PC-3 (cell line): ENCODE measurements around the gene ADAMTSL3. TPM values are rescaled to one million over a fixed set of nuclear protein-coding genes. Genes with fewer than 3 reads are reported as not detected.
A peak's percentile ranks its signal among the peaks of the same experiment; 100 is the strongest.

ENCODE experiments used
- ATAC-seq: fragments of 200-7000 bp; cut with Tn5 transposase; 2 replicates; pipeline ENCODE4 v1.9.1; 2020; ENCODE audit warnings: mild to moderate bottlenecking, moderate library complexity
- BruUV-seq: library from RNA; stranded (reverse); fragments of 400-500 nt; replicated peaks from 2 replicates; lab custom pipeline; 2021; lab: Mats Ljungman, UMichigan
- CTCF ChIA-PET: fragments of 300-600 bp; sonication (Branson Sonifier 250); formaldehyde crosslinking; loops from one replicate; lab custom pipeline; 2022; ENCODE audit warnings: antibody characterized with exemption; lab: Charles Lee
- POLR2A ChIA-PET: fragments of 300-600 bp; sonication (Branson Sonifier 250); formaldehyde crosslinking; loops from one replicate; lab custom pipeline; 2022; ENCODE audit warnings: antibody characterized with exemption; ENCODE audit not compliant: unreplicated experiment; lab: Charles Lee
- DNase-seq: peaks from one replicate; pipeline ENCODE4 v3.0.0-alpha.2; 2015
- H2AFZ ChIP-seq: fragments of 300-600 bp; sonication (generic); 2 replicates; pipeline ENCODE4 v1.6.0; 2016; ENCODE audit warnings: antibody characterized with exemption, low read length
- H3F3A ChIP-seq: fragments of 300-600 bp; sonication (generic); one replicate; pipeline ENCODE4 v1.6.0; 2017; ENCODE audit warnings: antibody characterized with exemption, low read length, control low read depth, mild to moderate bottlenecking; ENCODE audit not compliant: unreplicated experiment
- H3K27ac ChIP-seq: fragments of 300-600 bp; sonication (generic); 2 replicates; pipeline ENCODE4 v1.5.1; 2016; ENCODE audit warnings: mild to moderate bottlenecking, low read length
- H3K27me3 ChIP-seq: fragments of 300-600 bp; sonication (generic); 2 replicates; pipeline ENCODE4 v1.6.1; 2016; ENCODE audit warnings: low read length, mixed read lengths
- H3K36me3 ChIP-seq: fragments of 300-600 bp; sonication (generic); 2 replicates; pipeline ENCODE4 v1.6.1; 2016; ENCODE audit warnings: low read depth, mixed run types, low read length, mixed read lengths
- H3K4me1 ChIP-seq: fragments of 300-600 bp; sonication (generic); 2 replicates; pipeline ENCODE4 v1.5.1; 2016; ENCODE audit warnings: low read length; ENCODE audit not compliant: insufficient read depth
- H3K4me2 ChIP-seq: fragments of 300-600 bp; sonication (generic); 2 replicates; pipeline ENCODE4 v1.6.0; 2016; ENCODE audit warnings: low read length
- H3K4me3 ChIP-seq: fragments of 300-600 bp; sonication (generic); 2 replicates; pipeline ENCODE4 v1.5.1; 2016; ENCODE audit warnings: mild to moderate bottlenecking, low read length, mixed read lengths
- H3K79me2 ChIP-seq: fragments of 300-600 bp; sonication (generic); 2 replicates; pipeline ENCODE4 v1.6.1; 2017; ENCODE audit warnings: low read length, mixed read lengths
- H3K9ac ChIP-seq: fragments of 300-600 bp; sonication (generic); 2 replicates; pipeline ENCODE4 v1.6.0; 2016; ENCODE audit warnings: mild to moderate bottlenecking, low read length
- H3K9me2 ChIP-seq: fragments of 300-600 bp; sonication (generic); replicated peaks from 2 replicates; pipeline ENCODE4 v1.6.1; 2016; ENCODE audit warnings: mixed run types, low read length, mixed read lengths
- H3K9me3 ChIP-seq: fragments of 300-600 bp; sonication (generic); 2 replicates; pipeline ENCODE4 v1.6.1; 2016; ENCODE audit warnings: low read length, mixed read lengths
- H4K20me1 ChIP-seq: fragments of 300-600 bp; sonication (generic); 2 replicates; pipeline ENCODE4 v1.6.1; 2016; ENCODE audit warnings: low read length, mixed read lengths
- EZH2 ChIP-seq: fragments of 300-600 bp; sonication (generic); IDR thresholded peaks from one replicate; pipeline ENCODE4 v1.6.1; 2017; ENCODE audit warnings: antibody characterized with exemption, mild to moderate bottlenecking, low read length; ENCODE audit not compliant: unreplicated experiment
- EZH2phosphoT487 ChIP-seq: fragments of 300-600 bp; sonication (generic); IDR thresholded peaks from 2 replicates; pipeline ENCODE4 v1.6.1; 2018; ENCODE audit warnings: mild to moderate bottlenecking, antibody characterized with exemption, low read length, borderline replicate concordance
- intact Hi-C: fragments of 100-400 bp; cut with micrococcal nuclease; formaldehyde crosslinking; loops from 2 replicates; pipeline ENCODE4 v1.9.0; 2023
- total RNA-seq: library from RNA; depleted of rRNA; stranded (reverse); fragments of >200 nt; gene quantifications from 2 replicates; pipeline ENCODE4 v1.2.3, GENCODE V29; 2014
- TF ChIP-seq, protein P1 (sequence below): fragments of 300-600 bp; sonication (generic); conservative IDR thresholded peaks from 2 replicates; pipeline ENCODE4 v1.5.1; 2017; ENCODE audit warnings: antibody characterized with exemption, low read depth, mild to moderate bottlenecking, low read length

The ADAMTSL3 gene
- total RNA-seq, 1 experiment from 2014 or later, result 7.9 TPM

DNA sequence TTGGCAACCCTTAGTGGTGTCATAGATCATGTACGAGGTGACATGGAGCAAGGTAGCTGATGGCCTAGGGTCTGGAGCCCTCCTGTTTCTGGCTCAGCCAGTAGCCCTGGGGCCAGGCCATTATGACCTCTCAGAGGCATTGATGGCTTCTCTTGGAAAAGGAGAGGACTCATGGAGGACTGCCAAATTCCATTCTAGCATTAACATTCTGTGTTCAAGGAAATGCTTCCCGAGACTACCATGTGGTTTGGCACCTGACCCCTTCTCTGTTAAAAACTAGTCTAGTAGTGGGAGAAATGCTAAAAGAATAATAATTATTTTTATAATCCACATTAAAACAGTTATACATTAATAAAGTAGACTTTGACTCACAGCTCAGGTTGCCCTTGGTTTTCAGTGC is 40.2 kb upstream of the ADAMTSL3 start:
- no peaks in the 10 kb centered on the region for H3K27me3 ChIP-seq
- no peaks in the 10 kb centered on the region for H3K36me3 ChIP-seq
- H3K4me1 ChIP-seq, result no peaks in the 10 kb centered on the region
- no peak overlapping the region for H3K4me2 ChIP-seq
- no peak overlapping the region for H3K4me3 ChIP-seq
- ChIA-PET CTCF (no interaction called here), POLR2A (no interaction called here)
- ATAC-seq, result no peak
- H3K27ac ChIP-seq, result no peak overlapping the region
- no peaks in the 10 kb centered on the region for H3F3A ChIP-seq
- BruUV-seq, result no TSS peak
- no peaks in the 10 kb centered on the region for H3K9me3 ChIP-seq
- no peaks in the 10 kb centered on the region for H3K79me2 ChIP-seq
- H3K9me2 ChIP-seq, result no peaks in the 10 kb centered on the region
- H4K20me1 ChIP-seq, result no peaks in the 10 kb centered on the region
- no peak overlapping the region for H3K9ac ChIP-seq
- intact Hi-C loops, result no loop called here
- TF ChIP-seq EZH2, result no peak
- TF ChIP-seq, protein P1, sequence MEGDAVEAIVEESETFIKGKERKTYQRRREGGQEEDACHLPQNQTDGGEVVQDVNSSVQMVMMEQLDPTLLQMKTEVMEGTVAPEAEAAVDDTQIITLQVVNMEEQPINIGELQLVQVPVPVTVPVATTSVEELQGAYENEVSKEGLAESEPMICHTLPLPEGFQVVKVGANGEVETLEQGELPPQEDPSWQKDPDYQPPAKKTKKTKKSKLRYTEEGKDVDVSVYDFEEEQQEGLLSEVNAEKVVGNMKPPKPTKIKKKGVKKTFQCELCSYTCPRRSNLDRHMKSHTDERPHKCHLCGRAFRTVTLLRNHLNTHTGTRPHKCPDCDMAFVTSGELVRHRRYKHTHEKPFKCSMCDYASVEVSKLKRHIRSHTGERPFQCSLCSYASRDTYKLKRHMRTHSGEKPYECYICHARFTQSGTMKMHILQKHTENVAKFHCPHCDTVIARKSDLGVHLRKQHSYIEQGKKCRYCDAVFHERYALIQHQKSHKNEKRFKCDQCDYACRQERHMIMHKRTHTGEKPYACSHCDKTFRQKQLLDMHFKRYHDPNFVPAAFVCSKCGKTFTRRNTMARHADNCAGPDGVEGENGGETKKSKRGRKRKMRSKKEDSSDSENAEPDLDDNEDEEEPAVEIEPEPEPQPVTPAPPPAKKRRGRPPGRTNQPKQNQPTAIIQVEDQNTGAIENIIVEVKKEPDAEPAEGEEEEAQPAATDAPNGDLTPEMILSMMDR, result no peak
- no peak for TF ChIP-seq EZH2phosphoT487
- DNase-seq, result peak; percentile 23
- H2AFZ ChIP-seq, result no peak overlapping the region

DNA sequence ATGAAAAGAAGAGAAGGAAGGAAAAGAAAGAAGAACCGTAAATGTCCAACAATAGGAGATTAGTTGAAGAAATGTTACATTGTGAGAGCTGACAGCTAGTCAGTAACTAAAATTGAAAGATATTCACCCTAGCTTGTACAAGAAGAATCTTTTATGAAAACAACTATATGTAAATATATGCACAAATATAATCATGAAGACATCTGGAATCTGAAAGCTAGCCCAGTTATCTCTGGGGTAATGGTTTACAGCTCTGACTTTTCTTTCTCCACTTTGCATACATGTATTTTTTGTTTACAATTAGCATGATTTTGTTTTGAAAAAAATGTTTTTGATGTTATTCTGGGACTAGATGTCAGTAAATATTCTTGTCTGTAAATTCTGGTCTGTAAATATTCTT is 37.1 kb upstream of the ADAMTSL3 start:
- ChIA-PET POLR2A (no interaction called here), CTCF (no interaction called here)
- H3F3A ChIP-seq, result no peaks in the 10 kb centered on the region
- no peaks in the 10 kb centered on the region for H3K9me2 ChIP-seq
- H2AFZ ChIP-seq, result no peak overlapping the region
- no peaks in the 10 kb centered on the region for H4K20me1 ChIP-seq
- H3K36me3 ChIP-seq, result no peaks in the 10 kb centered on the region
- no peak for ATAC-seq
- H3K4me1 ChIP-seq, result no peaks in the 10 kb centered on the region
- no peak overlapping the region for H3K4me3 ChIP-seq
- BruUV-seq, result no TSS peak
- no peak overlapping the region for H3K27ac ChIP-seq
- no peaks in the 10 kb centered on the region for H3K9me3 ChIP-seq
- H3K27me3 ChIP-seq, result no peaks in the 10 kb centered on the region
- intact Hi-C loops, result no loop called here
- no peak overlapping the region for H3K4me2 ChIP-seq
- TF ChIP-seq, protein P1, result no peak
- TF ChIP-seq EZH2phosphoT487, result no peak
- TF ChIP-seq EZH2, result no peak
- no peak overlapping the region for H3K9ac ChIP-seq
- DNase-seq, result no peak
- H3K79me2 ChIP-seq, result no peaks in the 10 kb centered on the region

DNA sequence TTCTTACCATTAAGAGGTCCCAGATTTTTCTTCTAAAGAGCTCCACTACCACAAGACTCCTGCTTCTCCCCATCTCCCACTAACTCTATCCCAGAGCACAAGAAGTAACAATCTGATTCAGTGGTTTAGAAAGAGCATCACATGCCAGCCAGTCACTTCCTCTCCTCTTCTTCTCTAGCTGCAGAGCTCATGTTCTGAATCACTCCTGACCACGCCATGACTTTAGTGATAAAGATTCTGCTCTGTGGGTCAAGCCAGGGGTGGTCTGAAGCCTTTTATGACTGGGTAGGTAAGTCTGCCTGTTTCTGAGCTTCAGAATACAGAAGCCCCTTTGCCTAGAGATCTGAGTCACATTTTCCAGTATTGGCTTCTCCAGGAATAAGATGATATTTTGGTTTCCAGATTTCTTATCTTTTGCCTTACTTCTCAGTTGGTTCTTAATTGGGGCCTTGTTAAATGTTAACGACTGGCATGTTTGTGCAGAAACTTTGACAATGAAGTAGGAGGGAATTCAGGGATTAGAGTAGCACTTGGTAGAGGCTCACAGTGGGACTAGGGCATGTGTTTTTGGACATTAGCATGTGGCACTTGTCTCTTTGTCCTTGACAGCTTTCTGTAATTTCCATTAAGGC is 27.6 kb upstream of the ADAMTSL3 start:
- H4K20me1 ChIP-seq, result no peaks in the 10 kb centered on the region
- no peak overlapping the region for H3K9ac ChIP-seq
- TF ChIP-seq EZH2, result no peak
- TF ChIP-seq EZH2phosphoT487, result no peak
- TF ChIP-seq, protein P1, result no peak
- no peaks in the 10 kb centered on the region for H3K36me3 ChIP-seq
- H3K27me3 ChIP-seq, result no peaks in the 10 kb centered on the region
- no peaks in the 10 kb centered on the region for H3F3A ChIP-seq
- no peak overlapping the region for H2AFZ ChIP-seq
- H3K27ac ChIP-seq, result no peak overlapping the region
- CTCF ChIA-PET, result no interaction called here
- no peak overlapping the region for H3K4me3 ChIP-seq
- no peaks in the 10 kb centered on the region for H3K79me2 ChIP-seq
- no peaks in the 10 kb centered on the region for H3K9me3 ChIP-seq
- no peak; the same call in 1 of the 2 replicates for ATAC-seq
- POLR2A ChIA-PET, result no interaction called here
- H3K9me2 ChIP-seq, result no peaks in the 10 kb centered on the region
- peak; percentile 46 for DNase-seq
- no peak overlapping the region for H3K4me2 ChIP-seq
- no peaks in the 10 kb centered on the region for H3K4me1 ChIP-seq
- no TSS peak for BruUV-seq
- intact Hi-C loops, result no loop called here
